Measurements from ENCODE around the gene RPS15.
"Not testable (repeated sequence)": the region's sequence is repeated elsewhere in the genome, so short reads cannot be mapped to it uniquely, and the experiment has no call there.

Gene RPS15

GRCh38 chr19:1435378-1435989 lies 2.7 kb upstream of the RPS15 start:
- Histone ChIP-seq H3K27ac (ENCODE audit: low read length) (no peak overlapping the region), H3K4me2 (ENCODE audit: low read depth, low read length) (no peak overlapping the region), H3K9me3 (replicated peaks; ENCODE audit: insufficient read depth, low read length) (no peaks in the 10 kb centered on the region), H2AFZ (ENCODE audit: low read length) (no peak overlapping the region), H3K4me1 (ENCODE audit: low read length) (peaks cover 15% of the 10 kb centered on the region), H3K27me3 (replicated peaks; ENCODE audit: insufficient read depth, low read length) (no peaks in the 10 kb centered on the region), H3K4me3 (ENCODE audit: low read length) (no peak overlapping the region), H3K9me2 (replicated peaks; ENCODE audit: insufficient read depth, low read length) (no peaks in the 10 kb centered on the region), H4K20me1 (ENCODE audit: insufficient read depth, low read length) (peaks cover 14% of the 10 kb centered on the region), H3F3A (ENCODE audit: insufficient read depth, low read length) (peaks cover 39% of the 10 kb centered on the region), H3K36me3 (replicated peaks; ENCODE audit: insufficient read depth, low read length) (peaks cover 6% of the 10 kb centered on the region), H3K9ac (ENCODE audit: low read length) (no peak overlapping the region), H3K79me2 (ENCODE audit: low read length) (peaks cover 50% of the 10 kb centered on the region)
- no peak for DNase-seq
- TF ChIP-seq EZH2phosphoT487 (IDR thresholded peaks at IDR 0.05; ENCODE audit: low read length): no peak
- no peak for TF ChIP-seq EZH2 (optimal IDR thresholded peaks at IDR 0.05; ENCODE audit: low read depth, low read length)
- no peak for TF ChIP-seq CTCF (IDR thresholded peaks at IDR 0.05; ENCODE audit: low read length)

DNA sequence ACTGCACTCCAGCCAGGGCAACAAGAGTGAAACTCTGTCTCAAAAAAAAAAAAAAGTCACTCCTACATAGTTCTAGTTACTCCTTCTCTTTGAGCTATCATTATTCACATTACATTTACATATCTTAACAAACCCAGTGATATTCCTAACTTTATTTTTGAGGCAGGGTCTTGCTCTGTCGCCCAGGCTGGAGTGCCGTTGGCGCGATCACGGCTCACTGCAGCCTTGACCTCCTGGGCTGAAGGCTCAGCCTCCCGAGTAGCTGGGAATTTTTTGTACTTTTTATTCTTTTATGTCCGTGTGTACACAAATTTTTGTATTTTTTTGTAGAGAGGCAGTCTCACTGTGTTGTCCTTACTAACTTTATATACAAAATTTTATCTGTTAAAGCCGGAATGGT lies 587 bp upstream of the RPS15 start:
- H3K4me2 ChIP-seq (ENCODE audit: low read depth, low read length): peak overlapping the region; percentile 49
- peaks cover 22% of the 10 kb centered on the region for H4K20me1 ChIP-seq (ENCODE audit: insufficient read depth, low read length)
- H3K27me3 ChIP-seq (replicated peaks; ENCODE audit: insufficient read depth, low read length): no peaks in the 10 kb centered on the region
- no peak for DNase-seq
- peaks cover 60% of the 10 kb centered on the region for H3F3A ChIP-seq (ENCODE audit: insufficient read depth, low read length)
- H3K36me3 ChIP-seq (replicated peaks; ENCODE audit: insufficient read depth, low read length): peaks cover 14% of the 10 kb centered on the region
- no peaks in the 10 kb centered on the region for H3K9me2 ChIP-seq (replicated peaks; ENCODE audit: insufficient read depth, low read length)
- H2AFZ ChIP-seq (ENCODE audit: low read length): no peak overlapping the region
- no peak overlapping the region for H3K27ac ChIP-seq (ENCODE audit: low read length)
- peaks cover 31% of the 10 kb centered on the region for H3K4me1 ChIP-seq (ENCODE audit: low read length)
- TF ChIP-seq EZH2phosphoT487 (IDR thresholded peaks at IDR 0.05; ENCODE audit: low read length) (no peak), CTCF (IDR thresholded peaks at IDR 0.05; ENCODE audit: low read length) (no peak), EZH2 (optimal IDR thresholded peaks at IDR 0.05; ENCODE audit: low read depth, low read length) (no peak)
- H3K9me3 ChIP-seq (replicated peaks; ENCODE audit: insufficient read depth, low read length): no peaks in the 10 kb centered on the region
- no peak overlapping the region for H3K9ac ChIP-seq (ENCODE audit: low read length)
- H3K4me3 ChIP-seq (ENCODE audit: low read length): no peak overlapping the region; the same call in 1 of the 2 replicates
- H3K79me2 ChIP-seq (ENCODE audit: low read length): peaks cover 48% of the 10 kb centered on the region

GRCh38 chr19:1438933-1439354 lies 748 bp downstream of the RPS15 start:
- H3K27ac ChIP-seq (ENCODE audit: low read length): peak overlapping the region; percentile 58; the same call in 1 of the 2 replicates
- no peaks in the 10 kb centered on the region for H3K9me3 ChIP-seq (replicated peaks; ENCODE audit: insufficient read depth, low read length)
- H3K4me1 ChIP-seq (ENCODE audit: low read length): peaks cover 39% of the 10 kb centered on the region
- TF ChIP-seq EZH2phosphoT487 (IDR thresholded peaks at IDR 0.05; ENCODE audit: low read length) (no peak), EZH2 (optimal IDR thresholded peaks at IDR 0.05; ENCODE audit: low read depth, low read length) (no peak), CTCF (IDR thresholded peaks at IDR 0.05; ENCODE audit: low read length) (no peak)
- H3K9me2 ChIP-seq (replicated peaks; ENCODE audit: insufficient read depth, low read length): no peaks in the 10 kb centered on the region
- H3F3A ChIP-seq (ENCODE audit: insufficient read depth, low read length): peaks cover 73% of the 10 kb centered on the region
- peak overlapping the region; percentile 56 for H3K4me2 ChIP-seq (ENCODE audit: low read depth, low read length)
- H3K4me3 ChIP-seq (ENCODE audit: low read length): peak overlapping the region; percentile 78
- peak overlapping the region; percentile 93 for H3K9ac ChIP-seq (ENCODE audit: low read length)
- peaks cover 14% of the 10 kb centered on the region for H3K36me3 ChIP-seq (replicated peaks; ENCODE audit: insufficient read depth, low read length)
- H3K79me2 ChIP-seq (ENCODE audit: low read length): peaks cover 35% of the 10 kb centered on the region
- no peaks in the 10 kb centered on the region for H3K27me3 ChIP-seq (replicated peaks; ENCODE audit: insufficient read depth, low read length)
- H2AFZ ChIP-seq (ENCODE audit: low read length): no peak overlapping the region
- peaks cover 22% of the 10 kb centered on the region for H4K20me1 ChIP-seq (ENCODE audit: insufficient read depth, low read length)
- DNase-seq: no peak

DNA sequence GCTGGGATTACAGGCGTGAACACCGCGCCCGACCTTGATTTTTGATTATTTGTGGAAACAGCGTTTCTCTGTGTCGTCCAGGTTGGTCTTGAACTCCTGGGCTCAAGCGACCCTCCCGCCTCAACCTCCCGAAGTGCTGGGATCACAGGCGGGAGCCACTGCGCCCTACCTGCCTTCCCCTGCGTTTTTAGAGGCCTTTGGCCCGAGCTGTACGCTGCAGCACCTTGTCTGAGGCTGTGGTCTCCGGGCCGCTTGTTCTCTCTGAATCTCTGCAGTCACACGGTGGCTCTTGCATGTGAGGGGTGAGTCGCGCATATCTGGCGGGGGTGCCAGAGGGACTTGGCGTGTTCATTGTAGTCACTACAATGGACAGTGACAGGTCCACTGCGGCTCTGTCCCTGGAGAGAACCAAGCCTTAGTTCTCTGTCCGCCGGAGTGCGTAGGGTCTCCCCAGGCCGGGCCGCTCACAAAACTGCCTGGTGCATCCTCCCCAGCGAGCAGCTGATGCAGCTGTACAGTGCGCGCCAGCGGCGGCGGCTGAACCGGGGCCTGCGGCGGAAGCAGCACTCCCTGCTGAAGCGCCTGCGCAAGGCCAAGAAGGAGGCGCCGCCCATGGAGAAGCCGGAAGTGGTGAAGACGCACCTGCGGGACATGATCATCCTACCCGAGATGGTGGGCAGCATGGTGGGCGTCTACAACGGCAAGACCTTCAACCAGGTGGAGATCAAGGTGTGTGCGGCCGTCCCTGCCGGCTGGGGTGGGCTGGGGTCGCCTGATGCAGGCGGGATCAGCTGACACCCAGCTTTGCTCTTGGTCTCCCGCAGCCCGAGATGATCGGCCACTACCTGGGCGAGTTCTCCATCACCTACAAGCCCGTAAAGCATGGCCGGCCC lies 1.6 kb downstream of the RPS15 start:
- DNase-seq; H3K9me3 ChIP-seq (replicated peaks; ENCODE audit: insufficient read depth, low read length); H3K27ac ChIP-seq (ENCODE audit: low read length); H2AFZ ChIP-seq (ENCODE audit: low read length); H3K27me3 ChIP-seq (replicated peaks; ENCODE audit: insufficient read depth, low read length); H3K9me2 ChIP-seq (replicated peaks; ENCODE audit: insufficient read depth, low read length): not testable (repeated sequence)
- Histone ChIP-seq H4K20me1 (ENCODE audit: insufficient read depth, low read length) (peaks cover 22% of the 10 kb centered on the region), H3K4me1 (ENCODE audit: low read length) (peaks cover 44% of the 10 kb centered on the region), H3F3A (ENCODE audit: insufficient read depth, low read length) (peaks cover 75% of the 10 kb centered on the region), H3K79me2 (ENCODE audit: low read length) (peaks cover 32% of the 10 kb centered on the region), H3K9ac (ENCODE audit: low read length) (peak overlapping the region; percentile 93), H3K4me3 (ENCODE audit: low read length) (peak overlapping the region; percentile 78), H3K36me3 (replicated peaks; ENCODE audit: insufficient read depth, low read length) (peaks cover 14% of the 10 kb centered on the region), H3K4me2 (ENCODE audit: low read depth, low read length) (peak overlapping the region; percentile 56)

All from MM.1S (cell line).